PFSK-1 (cell line): Measurements from ENCODE around the gene KCNMA1.

Experiments used
- POLR2AphosphoS5 ChIP-seq: IDR thresholded peaks from 2 replicates; pipeline ENCODE4 v1.6.1; 2012; ENCODE audit warnings: low read depth, mild to moderate bottlenecking, control low read depth, low read length, moderate library complexity
- REST ChIP-seq, 2 experiments: IDR thresholded peaks; 2 replicates each; pipeline versions ENCODE4 v1.6.1 to v1.8.0; 2011 to 2012; ENCODE audit warnings: low read depth in 2 of 2, low read length in 2 of 2, control low read depth in 1 of 2, inconsistent platforms in 1 of 2, mild to moderate bottlenecking in 1 of 2, moderate library complexity in 1 of 2; ENCODE audit not compliant: insufficient read depth in 1 of 2

- TF ChIP-seq POLR2AphosphoS5 (no peak), REST (IDR thresholded peaks at IDR 0.05; ENCODE audit: insufficient read depth in 1 of 2, low read depth in 2 of 2, low read length in 2 of 2) (no peak)
Measured at GRCh38 chr10:77507291-77507880, 130.2 kb downstream of the KCNMA1 start.
